ENCODE results near the gene CFAP45.

DNA sequence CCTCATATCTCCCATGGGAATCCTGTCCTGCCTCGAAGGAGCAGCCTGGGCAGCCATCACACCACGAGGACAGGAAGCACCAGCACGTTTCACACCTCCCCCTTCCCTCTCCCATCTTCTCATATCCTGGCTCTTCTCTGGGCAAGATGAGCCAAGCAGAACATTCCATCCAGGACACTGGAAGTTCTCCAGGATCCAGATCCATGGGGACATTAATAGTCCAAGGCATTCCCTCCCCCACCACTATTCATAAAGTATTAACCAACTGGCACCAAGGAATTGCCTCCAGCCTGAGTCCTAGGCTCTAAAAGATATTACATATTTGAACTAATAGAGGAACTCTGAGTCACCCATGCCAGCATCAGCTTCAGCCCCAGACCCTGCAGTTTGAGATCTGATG lies 64.6 kb downstream of the CFAP45 start:
- TF ChIP-seq CTCF (IDR thresholded peaks at IDR 0.05) (no peak), POLR2A (IDR thresholded peaks at IDR 0.05) (no peak)

Measured in right lobe of liver (tissue), 4 donors.